Activated CD4-positive, alpha-beta T cell treated with anti-CD3 and anti-CD28 coated beads for 1 hour (primary cell): ENCODE measurements around the gene PHYHIPL.

Experiments
- DNase-seq: peaks from one replicate; pipeline ENCODE4 v3.0.0-alpha.2; 2020

The PHYHIPL gene

DNA sequence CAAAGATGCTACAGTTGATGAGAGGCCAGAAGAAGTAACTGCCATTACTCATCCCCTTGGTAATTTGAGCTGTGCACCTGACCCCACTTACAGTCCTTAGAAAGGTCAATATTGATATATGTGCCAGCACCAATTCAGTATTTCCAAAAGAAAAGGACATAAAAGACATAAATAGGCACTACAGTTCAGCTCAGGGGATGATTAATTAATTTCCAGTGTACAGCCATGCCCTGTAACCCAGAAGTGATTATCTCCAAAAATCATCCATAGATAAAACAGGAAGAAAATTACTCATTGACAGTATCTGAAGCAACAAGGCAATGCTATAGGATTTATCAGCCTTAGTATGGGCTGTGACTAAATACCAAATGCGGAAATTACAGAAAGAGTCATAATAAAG lies 82.4 kb downstream of the PHYHIPL start:
- no peak for DNase-seq

- DNase-seq: no peak
These were observed 88.7 kb downstream of the PHYHIPL start for GRCh38 chr10:59265141-59265540.

DNA sequence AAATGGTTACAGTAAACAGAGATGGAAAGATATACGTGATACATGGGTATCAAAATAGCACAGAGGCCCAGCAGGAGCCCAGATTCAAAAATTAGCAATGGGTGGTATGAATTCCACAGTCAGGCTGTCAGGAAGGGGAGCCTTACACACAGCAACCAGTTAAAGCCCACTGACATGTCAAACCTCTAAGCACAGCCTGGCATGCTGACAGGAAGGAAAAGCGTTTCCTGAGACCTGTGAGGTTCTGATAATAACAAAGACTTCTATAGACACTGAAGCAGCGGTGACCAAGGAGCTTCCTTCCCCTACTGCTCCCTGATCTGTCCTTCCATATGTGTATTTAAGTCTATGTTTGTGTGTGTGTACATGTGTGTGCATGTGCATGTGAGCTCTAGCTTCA lies 89.9 kb downstream of the PHYHIPL start:
- no peak for DNase-seq

DNA sequence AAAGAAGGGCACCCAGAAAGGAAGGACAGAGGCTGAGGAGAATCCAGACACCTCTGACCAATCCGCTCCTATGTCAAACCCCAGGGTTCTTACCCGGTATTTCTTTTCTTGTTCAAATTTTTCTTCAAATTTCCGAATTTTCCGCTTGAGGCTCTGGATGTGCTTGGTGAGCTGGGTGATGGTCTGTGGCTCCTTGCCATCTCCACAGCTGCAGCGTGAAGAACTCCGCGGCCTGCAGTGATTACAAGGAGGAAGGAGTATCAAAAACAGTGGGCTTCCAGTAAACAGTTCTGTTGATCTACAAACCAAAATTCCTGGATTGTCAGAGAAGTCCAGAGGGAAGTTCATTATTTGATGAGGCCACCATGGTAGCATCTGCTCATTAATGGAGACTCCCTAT lies 92.0 kb downstream of the PHYHIPL start:
- DNase-seq: no peak

- no peak for DNase-seq
These were observed 93.2 kb downstream of the PHYHIPL start for GRCh38 chr10:59269651-59270050.

- no peak for DNase-seq
These were observed 94.0 kb downstream of the PHYHIPL start for GRCh38 chr10:59270492-59270891.

DNA sequence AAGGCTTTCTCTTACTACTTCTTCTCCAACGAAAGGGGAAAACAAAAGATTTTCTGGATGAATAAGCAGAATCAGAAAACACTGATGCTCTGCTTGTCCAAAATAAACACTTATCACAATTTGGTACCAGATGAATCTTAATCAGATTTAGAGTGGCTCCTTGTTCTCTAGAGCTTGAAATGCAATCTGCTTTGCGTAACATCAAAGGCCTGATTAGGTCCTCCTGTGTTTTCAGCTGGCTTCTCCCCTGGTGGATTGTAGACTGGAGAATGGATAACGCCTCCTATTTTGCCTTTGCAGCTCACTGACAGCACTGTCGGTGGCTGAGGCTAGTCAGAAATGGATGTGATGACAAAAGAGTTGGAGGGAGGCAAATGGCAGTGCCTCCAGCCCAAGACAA lies 94.7 kb downstream of the PHYHIPL start:
- DNase-seq: no peak

GRCh38 chr10:59272061-59272460 lies 95.6 kb downstream of the PHYHIPL start:
- DNase-seq: no peak

- DNase-seq: no peak
These were observed 97.0 kb downstream of the PHYHIPL start for GRCh38 chr10:59273445-59273844.

DNA sequence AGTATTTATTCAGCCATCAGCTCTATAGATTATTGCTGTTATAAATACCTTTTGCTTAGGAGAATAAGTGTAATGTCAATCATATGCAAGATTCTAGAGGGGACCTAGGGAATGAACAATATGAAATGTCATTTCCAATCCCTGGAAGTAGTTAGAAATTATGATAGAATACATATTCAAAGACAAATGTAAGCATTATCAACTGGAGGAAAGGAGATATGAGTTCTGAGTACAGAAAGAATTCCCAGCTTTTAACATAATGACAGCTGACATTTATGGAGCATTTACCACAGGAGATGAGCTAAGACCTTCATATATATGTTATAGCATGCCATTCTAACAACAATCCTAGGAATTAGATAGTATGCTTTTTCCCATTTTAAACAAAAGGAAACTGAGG lies 99.7 kb downstream of the PHYHIPL start:
- DNase-seq: no peak

DNA sequence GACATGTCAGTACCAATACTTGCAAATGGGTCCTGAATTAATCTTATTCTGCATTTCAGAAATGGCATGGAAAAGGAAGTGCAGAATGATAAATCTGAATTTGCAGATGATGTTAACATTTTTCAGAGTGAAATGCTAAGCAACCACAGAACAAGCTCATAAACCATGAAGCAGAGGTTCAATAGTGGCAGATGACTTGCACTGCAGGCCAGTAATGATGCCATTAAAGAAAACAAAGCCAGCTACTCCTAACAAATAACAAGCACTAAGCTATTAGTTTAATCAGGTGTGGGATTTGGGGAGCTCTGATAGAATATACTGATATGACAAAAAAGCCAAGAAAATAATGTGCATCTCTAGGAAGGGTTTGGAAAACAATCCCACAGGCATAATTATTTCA lies 100.5 kb downstream of the PHYHIPL start:
- no peak for DNase-seq

- DNase-seq: no peak
These were observed 103.0 kb downstream of the PHYHIPL start for GRCh38 chr10:59279476-59279875.

- no peak for DNase-seq
These were observed 103.6 kb downstream of the PHYHIPL start for GRCh38 chr10:59279991-59280505.

DNA sequence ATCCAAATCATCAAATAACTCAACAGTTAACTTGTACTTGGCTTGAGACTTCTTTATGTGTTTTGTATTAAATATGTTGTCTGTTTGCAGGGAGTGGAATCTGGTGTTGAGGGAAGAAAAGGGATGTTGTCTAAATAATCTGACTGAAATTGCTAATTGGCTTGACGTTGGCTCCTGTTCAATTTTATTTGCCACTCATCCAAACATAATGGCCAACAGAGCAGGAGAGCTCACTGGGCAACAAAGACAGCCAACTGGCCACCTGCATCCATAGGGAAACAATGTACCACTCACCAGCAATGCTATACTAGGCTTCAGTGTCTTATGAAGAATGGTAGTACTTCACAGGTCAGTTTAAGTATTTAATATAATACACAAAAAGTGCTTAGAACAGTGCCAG lies 105.4 kb downstream of the PHYHIPL start:
- no peak for DNase-seq

GRCh38 chr10:59283456-59284091 lies 107.1 kb downstream of the PHYHIPL start:
- no peak for DNase-seq

GRCh38 chr10:59284118-59284975 lies 107.9 kb downstream of the PHYHIPL start:
- no peak for DNase-seq

DNA sequence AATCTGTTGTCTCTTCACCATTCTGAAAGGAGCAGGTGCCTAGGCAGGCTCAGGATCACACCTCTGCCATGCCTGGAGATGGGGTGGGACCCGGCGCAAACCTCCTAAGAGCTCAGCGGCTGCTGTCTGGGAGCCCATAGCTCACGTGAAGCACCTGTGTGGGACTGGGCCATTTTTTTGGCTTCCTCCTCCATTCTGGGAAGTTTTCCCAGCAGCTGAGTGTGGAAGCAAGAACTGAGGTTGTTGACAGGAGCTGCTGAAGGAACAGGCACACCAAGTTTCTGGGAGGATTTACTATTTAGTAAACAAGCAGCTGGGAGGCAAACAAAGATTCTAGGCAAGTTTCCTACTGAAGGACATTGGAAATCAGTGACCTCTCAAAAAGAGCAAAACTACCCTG lies 108.6 kb downstream of the PHYHIPL start:
- DNase-seq: no peak

- no peak for DNase-seq
These were observed 109.4 kb downstream of the PHYHIPL start for GRCh38 chr10:59285848-59286247.

DNA sequence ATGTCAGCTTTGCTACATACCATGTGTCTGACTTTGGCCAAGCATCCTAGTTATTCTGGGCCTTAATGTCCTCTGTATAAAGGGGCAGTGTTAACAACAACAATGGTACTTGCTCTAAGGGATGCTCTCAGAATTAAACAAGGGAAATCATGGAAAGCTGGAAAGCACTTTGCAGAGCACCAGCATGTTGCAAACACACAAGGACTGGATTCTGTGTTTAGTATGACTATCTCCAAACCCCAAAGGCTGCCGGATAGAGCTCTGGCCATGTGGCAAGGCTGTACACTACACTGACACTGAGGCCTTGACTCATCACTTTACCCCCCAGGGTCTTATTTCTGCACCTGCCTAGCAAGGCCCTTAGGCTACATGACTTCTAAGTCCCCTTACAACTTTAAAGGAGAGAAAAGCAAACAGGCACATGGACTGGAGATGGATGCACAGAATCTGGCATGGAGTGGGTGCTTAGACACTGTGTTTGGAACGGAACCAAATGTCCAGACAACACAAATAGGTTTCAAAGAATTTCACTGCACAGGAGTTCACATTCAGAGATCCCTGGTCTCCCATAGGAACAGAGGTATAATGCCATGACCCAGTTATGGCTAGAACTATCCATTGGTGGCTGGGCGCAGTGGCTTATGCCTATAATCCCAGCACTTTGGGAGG lies 111.3 kb downstream of the PHYHIPL start:
- no peak for DNase-seq

GRCh38 chr10:59289853-59290252 lies 113.4 kb downstream of the PHYHIPL start:
- no peak for DNase-seq

DNA sequence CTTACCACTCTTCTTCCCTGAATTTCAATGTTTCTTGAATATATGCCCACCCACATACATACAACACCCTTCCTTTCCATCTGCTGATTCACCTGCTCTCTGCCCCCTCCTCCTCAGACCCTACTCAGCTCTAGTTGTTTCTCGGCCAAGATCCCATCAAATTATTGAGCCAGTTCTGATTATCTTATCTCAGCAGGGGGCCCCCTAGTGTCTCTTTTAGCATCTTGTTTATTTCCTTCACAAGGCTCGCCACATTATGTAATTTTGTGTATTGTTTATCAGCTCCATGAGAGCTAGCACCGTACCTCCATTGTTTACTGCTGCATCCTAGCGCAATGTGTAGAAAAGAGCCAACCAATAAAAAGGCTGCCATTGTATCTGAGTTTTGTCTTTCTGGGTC lies 114.0 kb downstream of the PHYHIPL start:
- no peak for DNase-seq
